NCI-H187 treated with DMSO at 0.1 percent for 48 hours (cell line): ENCODE results near the gene SPOCK1.

Source experiments
- DNase-seq: peaks from one replicate; lab custom pipeline; 2025; lab: John Stamatoyannopoulos, UW

Gene SPOCK1

DNA sequence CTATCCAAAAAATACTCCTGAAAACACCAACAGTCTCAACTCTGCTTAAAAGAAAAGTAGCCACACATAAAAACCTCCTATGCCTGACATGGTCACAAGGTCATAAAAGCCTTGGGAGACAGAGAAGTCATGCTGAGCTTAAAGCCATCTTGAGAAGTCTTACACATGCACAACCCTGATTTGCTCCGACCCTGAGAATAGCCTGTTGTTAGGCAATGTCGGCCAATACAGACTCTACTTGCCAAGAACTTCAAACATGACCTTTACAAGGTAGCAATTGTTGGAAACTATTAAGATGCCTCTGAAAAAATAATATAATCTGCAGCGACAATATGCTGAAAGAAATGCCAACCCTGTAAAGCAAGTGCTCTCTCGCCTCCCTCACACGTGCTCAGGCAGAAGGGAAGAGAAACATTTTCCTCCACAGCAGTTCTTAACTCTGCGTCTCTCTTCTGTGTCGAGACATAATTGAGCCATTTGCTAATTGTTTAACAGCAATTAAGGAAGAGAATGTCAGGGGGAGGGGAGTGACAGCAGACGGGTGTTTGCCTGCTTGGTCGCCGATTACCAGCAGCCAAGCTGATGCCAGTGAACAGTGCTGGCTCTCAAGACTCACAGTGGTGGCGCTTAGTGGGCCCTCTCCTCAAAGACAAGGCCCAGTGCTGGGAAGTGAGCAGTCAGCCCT lies 393.6 kb downstream of the SPOCK1 start:
- DNase-seq = no peak

DNA sequence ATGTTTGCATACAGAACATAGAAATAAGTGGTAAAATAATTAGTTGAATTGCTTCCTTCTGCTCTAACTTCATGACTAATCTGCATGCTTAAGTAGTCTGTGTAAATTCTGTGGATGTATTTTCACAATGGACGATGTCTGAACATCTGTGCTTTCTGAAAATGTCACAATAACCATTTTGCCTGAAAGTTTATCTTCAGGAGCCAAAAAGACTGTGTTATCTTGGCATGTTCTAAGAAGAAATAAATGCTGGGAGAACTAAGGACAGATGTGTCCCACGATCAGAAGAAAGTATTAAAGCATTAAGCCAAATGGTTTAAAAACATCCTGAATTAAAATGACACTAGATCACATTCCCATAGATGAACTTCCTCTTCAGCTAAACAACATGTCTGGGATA lies 397.6 kb downstream of the SPOCK1 start:
- no peak for DNase-seq

DNA sequence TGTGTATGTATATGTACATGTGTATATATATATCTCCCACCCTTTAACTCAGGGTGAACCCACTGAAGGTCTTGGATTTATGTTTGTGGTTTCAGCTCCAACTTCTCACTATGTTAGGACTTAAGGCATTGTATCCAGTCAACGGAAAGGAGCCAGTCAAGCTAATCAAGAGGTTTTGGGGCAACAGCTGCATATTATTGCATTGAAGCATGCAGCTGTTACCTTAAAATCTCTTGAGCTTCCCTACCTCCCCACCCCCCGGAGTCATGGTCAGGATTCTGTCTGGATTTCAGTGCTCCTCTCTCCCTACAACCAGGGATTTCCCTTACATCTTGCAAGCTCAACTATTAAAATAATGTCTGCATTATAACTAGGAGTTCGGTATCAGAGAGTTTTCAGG lies 399.5 kb downstream of the SPOCK1 start:
- no peak for DNase-seq

DNA sequence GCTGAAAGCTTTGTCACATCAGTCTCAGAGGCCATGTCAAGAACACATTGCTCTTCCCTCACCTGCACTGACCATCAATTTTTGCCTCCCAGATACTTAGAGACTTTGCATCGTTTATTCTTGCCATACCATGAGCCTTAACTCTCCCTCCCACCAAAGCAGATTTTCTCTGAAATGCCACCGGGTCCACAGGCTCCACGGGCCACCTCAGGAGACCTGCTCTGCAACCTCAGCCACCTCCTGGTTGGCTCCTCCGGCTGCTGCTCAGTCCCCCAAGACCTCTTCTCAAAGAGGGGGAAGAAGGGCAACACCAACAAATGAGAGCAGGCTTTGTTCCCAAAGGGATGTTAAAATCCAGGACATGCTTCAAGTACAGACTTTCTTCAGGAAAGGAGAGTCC lies 400.5 kb downstream of the SPOCK1 start:
- DNase-seq = no peak

DNA sequence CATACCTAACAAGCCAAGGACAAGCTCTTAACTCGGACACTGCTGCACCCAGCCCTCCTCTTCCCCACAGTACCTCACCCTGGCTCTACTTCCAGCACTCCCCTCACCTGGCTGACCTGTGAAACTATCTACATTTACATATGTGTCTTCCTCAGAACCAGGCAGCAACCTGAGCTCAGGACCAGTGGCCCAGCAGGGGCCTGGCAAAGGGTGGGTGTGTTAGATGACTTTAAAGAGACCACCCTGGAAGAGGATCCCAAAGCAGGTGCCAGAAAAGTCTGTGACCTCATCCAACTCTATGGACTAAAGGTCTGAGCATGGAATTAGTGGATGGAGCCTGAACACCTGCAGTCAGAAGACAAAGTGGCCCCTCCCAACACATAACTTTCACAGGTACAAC lies 400.9 kb downstream of the SPOCK1 start:
- no peak for DNase-seq

DNA sequence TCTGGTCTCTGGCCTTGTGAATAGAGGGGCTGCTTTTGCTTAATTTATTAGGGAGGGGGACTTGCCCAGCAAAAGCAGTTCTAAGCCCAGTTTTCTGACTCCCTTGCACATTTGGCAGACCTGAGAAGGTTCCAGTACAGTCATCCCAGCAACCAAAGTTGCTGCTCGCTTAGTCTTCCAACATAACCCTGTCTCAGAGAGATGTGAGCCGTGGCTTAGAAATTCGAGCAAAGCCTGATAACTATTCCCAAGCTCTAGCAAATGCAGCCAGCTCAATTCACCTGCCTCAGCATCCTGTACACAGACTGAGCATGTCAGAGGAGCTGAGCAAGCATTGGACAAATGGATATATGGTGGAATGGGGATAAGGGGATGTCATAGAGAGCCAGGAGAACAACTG lies 401.9 kb downstream of the SPOCK1 start:
- no peak for DNase-seq

DNA sequence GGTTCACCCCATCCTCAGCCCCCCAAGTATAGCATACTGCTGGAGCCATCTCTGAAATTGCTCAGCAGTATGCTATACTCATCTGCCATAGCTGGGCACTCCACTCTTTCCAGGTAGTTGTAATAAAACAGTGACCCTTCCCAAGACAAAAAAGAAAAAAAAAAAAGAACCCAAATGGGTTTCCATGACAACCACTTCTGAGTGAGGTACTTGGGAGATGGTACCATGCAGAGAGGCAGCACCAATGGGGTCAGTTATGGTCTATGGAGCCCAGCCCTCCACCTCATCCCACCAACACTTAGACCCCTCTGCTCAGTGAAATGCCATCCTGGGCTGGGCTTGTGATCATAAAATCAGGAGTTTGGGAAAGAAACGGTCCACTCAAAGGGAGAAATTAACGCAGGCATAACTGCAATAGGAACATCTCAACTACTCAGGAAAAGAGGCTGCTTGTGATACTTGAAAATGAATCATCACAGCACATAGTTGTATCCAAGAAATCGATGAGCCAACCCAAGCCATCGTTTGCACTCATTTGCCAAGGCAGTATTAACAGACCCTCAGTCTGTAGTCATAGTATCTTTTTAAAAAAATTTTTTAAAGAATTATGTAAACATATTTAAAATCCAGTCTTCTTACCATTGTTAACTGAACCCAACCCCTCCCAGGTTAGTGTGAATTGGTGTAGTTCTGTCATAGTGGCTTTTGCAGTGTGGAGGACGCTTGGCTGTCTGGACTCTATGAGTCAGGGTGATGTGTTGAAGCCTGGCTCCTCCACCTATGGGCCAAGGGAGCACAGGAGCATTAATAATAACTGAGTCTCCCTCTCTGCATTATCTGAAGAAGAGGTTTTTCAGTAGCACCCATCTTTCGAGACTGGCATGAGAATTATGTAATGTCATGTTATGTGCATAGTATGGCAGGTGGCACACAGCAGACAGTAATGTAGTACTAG lies 402.7 kb downstream of the SPOCK1 start:
- DNase-seq = no peak

DNA sequence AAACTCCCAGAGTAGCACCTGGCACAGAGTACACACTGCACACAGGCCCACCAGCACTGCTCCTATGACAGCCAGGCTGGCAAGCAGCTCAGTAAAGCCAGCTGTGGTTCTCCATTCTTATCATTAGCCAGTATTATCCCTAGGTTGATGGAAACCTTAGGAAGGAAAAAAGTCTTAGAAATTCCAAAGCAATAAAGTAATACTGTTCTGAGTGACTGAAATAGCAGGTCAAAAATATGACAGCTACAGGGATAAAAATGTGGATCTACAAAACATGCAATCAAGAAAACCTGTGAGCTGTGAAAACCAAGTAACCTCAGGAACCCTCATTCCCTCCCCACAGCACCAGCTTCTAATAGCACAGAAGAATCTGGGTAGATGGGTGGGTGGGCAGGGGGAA lies 403.5 kb downstream of the SPOCK1 start:
- DNase-seq = no peak

DNA sequence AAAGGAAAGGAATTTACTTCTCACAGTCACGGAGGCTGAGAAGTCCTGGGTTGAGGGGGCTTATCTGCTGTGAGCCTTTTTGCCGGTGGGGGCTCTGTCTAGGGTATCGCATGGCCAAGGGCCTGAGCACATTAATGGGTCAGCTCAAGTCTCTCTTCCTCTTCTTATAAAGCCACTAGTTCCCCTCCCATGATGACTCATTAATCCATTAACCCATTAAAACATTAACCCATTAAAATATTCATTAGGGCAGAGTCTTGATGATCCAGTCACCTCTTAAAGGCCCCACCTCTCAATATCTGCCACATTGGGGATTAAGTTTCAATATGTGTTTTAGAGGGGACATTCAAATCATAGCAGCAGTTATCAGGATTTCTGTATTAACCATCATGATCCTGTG lies 406.3 kb downstream of the SPOCK1 start:
- no peak for DNase-seq

DNA sequence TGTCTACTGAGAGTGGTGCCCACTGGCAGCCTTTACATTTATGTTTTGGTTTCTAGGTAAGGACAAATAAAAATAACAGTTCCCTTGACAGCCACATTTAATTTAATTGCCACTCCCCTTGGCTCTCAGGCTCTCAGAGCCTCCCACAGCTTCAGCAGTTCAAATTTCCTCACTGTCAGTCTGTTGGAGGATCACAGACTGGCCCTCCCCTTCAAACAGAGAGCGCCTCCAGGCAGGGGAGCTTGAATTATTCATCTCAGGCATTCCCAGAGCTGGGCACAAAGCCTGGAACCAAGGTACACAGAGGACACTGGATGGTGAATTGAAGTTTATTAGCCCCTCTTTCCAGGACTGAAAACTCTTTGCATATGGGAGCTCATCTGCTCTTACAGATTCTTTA lies 407.7 kb downstream of the SPOCK1 start:
- peak; percentile 14 for DNase-seq

DNA sequence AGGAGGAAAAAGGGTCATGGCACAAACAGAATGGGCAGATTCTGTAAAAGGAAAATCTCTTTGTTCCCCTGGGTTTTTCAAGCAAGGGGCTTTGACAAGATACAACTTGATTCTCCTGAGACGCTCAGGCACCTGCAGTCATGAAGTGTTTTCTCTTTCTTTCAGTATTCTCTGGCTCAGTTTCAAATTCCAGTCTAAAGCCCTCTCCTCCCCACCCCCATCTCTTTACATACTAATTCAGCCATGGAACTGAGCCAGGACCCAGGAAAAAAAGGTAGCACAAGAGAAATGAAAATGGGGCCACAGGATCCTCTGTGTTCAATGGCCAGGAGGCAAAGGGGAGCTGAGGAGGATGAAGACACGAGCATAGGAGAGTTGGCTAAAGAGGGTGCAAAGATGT lies 408.4 kb downstream of the SPOCK1 start:
- peak; percentile 73 for DNase-seq

DNA sequence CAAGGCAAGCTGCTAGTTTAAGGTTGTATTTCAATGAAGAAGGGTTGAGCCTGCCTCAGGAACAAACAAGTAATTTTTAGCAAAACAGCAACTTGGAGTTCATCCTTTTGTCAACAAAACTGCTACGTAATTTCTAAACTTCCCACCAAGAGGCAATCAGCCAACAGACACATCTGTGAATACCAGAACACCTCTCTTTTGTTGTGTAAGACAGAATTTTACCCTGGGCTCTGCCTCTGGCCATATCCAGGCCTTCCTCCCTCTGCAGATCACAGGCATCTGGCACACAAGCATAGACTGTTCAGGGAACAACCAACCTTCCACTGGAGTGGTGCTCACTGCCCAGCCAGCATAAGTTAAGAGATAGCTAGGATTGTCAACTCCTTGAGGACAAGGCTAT lies 409.0 kb downstream of the SPOCK1 start:
- no peak for DNase-seq

DNA sequence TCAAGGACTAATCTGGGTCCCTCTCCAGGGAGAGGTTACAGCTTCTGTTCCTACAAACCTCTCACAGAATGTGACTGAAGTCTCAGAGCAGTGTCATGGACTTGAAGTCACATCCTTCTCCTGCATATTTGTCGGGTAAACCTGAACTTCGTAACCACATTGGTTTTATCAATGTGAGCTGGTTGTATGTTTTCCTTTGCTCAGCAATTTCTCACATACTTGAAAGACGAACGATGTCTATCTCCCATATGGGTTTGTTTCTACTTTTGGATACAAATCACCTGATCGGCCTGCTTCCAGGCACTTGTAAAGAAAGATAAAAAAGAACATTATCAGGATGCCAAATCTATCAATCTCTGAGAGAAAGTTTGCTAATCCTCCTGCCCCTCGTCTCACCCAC lies 411.0 kb downstream of the SPOCK1 start:
- no peak for DNase-seq

DNA sequence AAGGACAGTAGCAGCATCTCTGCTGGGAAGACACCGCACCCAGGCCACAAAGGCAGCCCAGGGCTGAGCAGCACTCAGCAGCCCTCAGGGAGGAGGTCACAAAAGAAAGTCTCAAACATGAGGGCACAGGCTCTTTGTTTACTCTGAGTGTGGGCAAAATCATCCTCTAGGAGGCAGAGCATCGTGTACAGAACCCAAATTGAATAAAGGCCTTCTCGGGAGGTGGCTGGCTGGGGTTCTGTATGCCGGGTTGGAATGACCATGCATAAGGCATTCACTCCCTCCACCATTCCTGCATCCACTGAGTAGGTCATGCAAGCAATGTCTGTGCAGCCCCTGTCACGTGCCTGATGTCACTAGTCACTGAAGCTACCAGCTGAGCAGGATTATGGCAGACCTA lies 412.8 kb downstream of the SPOCK1 start:
- no peak for DNase-seq

DNA sequence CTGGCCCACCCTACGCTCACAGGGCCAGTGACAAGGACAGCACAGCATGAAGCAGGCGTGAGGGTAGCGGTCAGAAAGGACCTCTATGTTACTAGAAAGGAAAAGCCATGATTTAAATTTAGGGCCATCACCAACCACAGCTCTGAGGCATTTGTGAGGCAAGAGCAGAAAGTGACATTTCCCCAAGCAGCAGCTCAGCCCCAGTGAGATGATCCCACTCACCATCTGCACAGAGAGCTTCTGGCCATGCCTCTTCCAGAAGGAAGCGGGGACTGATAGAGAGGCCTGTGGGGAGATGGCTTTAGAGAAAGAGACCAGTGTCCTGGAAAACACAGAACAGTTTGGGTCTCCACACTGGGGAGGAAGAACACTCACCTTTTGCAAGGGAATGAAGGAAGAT lies 413.9 kb downstream of the SPOCK1 start:
- no peak for DNase-seq

DNA sequence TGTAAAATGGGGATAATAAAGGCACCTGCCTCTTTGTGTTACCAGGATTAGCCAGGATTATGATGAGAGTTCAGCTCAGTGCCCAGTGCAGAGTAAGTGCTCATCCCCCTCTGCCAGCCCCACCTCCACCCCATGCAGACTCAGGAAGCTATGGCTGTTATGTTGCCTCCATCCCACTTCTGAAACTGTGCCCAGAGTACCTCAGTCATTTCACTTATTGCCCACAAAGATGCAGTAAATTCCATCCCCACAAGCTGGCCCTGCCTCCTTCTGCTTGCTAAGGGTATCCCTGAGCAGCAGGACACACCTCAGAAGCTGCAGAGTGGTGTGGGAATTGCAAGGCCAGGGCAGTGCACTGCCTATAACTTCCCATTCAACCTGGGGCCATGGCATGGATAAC lies 415.1 kb downstream of the SPOCK1 start:
- DNase-seq = no peak

DNA sequence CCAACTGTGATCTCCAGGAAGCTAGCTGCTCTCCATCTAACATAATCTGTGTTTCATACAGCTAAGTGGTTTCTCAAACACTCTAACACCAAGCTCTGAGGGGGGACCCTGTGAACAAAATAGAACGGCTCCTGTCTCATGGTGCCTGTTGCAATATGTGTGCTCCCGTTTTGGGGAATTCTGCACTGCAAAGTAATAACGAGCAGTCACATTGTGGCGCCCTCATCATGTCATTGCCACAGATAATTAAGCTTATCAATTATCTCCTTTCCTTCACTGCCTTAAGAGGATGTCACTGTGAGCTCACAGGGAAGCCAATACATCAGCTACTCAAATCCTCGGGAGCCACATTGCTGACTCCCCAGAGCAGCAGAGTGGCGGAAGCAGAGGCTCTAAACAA lies 416.2 kb downstream of the SPOCK1 start:
- DNase-seq = no peak

DNA sequence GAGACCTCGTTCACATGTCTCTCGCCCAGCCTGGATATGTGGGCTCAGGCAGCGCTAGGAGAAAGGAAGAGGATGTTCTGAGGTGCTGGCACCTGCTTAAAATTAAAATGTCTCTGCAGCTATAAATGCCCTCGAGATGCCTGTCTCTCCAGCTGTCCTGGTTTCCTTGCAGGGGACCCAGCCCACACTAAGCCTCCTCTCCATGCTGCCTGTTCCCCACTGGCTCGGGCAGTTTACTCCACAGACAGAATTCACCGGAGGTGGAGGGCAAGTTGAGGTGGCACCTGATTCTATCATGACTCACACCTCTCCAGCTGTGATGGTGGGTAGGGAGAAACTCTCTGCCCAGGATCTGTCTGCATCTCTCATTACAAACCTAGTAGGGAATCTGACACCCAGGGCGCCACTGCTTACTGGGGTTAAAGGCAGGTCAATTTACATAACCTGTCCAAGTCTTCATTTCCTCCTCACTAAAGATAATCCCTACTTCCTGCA lies 420.9 kb downstream of the SPOCK1 start:
- DNase-seq = no peak

DNA sequence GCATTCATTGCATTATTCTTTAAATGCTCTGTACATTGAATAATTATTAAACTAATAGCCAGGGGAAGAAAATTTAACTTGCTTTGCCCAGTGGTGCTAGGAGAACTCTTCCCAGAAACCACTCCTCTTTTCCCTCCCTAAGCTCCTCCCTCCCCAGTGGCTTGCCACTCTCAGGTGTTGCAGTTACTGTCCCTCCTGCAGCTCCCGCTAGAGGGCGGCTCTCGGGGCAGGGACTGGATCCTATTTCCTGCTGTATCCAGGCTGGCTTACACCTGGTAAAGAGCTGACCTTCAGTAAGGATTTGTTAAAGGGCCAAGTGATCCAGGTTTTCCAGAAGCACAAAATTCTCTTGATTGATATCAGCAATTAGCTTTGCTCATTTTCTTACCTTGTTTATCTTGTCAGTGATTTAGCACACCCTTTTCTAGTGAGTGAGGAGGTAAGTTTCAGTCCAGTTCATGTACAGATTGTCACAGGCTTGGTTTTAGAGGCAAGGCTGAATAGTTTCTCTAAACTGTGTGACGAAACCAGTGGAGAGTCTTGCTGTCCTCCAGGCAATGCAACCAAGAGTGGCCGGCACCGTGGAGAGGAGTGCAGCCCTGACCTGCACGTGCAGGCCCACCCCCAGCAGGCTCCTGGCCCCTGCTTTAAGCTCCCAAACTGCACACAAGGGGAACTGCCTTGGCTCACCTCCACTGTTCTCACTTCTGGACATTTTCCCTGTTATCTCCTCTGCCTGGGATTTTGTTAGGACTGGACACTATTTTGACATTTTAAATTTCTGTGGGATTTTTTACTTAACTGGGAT lies 423.8 kb downstream of the SPOCK1 start:
- DNase-seq = peak; percentile 78

DNA sequence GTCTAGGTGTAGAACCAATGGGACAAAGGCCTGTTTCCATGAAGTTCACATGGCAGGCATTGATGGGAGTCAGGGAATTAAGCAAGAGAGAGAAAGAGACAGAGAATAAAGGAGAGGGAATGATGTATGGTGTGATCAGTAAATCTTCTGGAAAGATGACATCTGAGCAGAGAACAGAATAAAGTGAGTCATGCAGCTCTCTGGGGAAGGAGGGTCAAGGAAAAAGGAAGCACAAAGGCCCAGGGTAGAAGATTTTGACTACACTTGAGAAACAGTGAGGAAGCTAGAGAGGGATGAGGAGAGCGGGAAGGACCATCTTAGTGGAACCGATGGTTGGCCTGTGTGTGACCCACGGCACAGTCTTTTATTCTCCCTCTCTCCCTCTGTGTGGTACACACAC lies 425.9 kb downstream of the SPOCK1 start:
- DNase-seq = no peak

DNA sequence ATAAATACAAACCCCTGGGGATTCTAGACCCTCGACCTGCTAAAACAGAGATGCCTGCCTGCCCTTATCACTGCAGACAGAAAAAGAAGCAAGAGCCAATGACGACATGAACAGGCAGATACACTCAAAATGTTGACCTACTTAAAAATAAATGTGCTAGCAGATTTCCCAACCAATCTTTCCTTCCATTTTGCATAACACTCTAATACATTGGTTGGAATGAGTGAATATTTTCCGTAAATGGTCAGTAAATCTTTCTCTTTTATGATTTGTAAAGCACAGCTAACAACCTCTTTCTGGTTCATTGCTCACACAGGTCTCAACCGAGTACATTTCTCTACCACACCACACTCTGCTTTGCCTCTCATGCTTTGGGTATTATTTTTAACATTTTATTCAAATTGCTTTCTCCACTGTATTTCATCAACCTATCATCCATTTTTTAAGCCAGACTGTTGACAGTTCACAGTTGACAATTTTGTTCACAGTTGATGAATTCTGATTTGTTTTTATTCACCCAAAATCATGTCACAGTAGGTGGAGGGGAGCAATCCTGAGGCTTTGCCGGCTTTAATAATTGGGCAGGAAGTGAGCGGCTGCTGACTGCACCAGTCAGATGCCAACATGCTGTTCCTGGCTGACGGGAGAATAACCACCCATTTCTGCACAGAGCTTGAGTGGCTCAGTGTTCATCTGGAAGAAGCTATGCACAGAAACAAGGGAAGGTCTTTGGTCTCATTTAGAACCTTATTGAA lies 426.6 kb downstream of the SPOCK1 start:
- no peak for DNase-seq

DNA sequence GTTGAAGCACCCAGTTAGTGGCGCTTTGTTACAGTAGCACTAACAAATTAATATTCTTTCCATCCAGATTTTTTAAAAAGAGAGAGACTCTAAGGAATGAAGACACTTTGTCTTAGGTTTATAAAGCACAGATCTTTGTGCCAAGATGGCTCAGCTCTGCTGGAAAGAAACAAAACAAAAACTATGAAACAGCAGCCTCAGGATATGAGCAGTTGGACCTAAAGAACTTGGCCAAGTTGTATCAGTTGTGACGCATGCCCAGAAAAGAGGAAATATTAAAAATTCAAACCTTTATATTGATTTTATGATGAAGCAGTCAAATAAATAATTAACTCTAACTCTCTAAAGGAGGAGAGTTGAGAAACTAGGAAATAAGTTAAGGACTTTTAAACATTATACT lies 427.2 kb downstream of the SPOCK1 start:
- no peak for DNase-seq
